GM18526 (cell line): Measurements from ENCODE around the gene SHROOM3.

ENCODE experiments used
- POLR2A ChIP-seq: IDR thresholded peaks from 3 replicates; pipeline ENCODE4 v1.6.1; 2011; ENCODE audit not compliant: insufficient read length; ENCODE audit errors: extremely low read depth

Gene SHROOM3

DNA sequence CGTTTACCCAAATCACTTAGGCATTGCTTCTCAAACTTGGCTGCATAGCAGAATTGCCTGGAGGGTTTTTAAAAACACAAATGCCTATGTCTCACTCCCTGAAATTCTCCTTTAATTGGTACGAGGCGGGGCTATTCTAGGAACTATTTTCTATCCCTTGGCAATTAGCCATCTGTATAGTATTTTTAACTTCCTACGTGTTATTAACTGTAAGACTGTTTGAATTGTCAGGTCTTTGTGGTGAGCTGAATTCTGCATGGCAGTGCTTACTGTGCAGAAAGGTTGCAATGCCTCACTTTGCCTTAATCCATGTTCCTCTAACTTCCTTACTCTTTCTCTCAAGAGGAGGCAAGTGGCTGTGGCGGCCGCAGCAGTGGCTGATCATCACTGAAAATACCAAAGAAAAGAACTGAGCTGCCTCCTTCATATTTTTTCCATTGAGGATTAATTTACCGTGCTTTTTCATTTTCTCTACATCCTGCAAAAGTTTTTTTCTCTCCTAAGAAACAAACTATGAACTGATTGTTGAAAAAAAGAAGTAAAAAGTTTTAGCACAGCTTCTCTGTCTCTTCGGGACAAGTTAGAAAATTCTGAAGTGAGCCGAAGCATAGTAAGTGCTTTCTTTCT, at the start of gene SHROOM3:
Gene SHROOM3, plus strand, starts transcription at position 329 of the 627 bp plus-strand sequence. CDS start 824 bp downstream, outside the sequence.
- no peak for TF ChIP-seq POLR2A

DNA sequence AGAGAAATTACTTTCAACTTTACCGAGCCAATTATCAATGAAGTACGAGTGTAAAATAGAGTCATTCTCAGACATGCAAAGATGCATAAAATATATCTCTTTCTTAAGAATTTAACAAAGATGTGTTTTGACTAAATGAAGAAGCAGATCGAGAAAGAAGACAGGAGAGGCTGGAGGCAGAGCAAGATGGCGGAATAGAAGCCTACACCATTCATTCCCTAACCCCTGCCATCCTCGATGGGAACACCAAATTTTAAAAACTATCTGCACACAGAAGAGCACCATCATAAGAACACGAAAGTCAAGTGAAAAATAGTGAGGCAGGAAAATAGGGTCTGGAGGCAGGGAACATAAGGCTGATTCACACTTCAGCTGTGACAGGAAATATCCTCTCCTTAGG, 49.1 kb upstream of the SHROOM3 start:
- no peak for TF ChIP-seq POLR2A

DNA sequence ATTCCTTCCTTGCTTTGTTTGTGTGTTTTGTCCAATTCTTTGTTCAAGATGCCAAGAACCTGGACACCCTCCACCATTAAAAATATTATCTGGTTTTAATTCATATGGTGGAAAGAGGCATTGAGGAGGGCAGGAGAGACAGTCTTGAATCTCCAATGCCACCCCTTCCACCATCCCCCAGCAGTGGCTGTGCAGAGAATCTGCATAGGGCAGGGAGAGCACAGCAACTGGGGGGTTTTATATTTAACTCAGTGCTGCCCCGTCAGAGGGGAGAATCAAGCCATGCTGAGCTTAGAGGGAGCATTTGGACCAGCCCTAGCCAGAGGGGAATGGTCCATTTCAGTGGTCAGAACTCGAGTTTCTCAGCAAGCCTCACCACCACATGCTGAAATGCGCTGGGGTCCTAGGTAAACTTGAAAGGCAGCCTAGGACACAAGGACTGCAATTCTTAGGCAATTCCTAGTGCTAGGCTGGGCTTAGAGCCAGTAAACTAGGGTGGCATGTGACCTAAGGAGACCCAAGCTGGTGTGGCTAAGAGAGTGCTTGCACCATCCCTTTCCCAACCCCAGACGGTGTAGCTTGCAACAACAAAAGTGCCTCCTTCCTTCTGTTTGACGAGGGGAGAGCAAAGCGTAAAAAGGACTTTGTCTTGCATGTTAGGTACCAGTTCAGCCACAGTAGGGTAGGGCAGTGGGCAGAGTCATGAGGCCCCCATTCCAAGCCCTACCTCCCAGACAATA, 48.3 kb upstream of the SHROOM3 start:
- no peak for TF ChIP-seq POLR2A

DNA sequence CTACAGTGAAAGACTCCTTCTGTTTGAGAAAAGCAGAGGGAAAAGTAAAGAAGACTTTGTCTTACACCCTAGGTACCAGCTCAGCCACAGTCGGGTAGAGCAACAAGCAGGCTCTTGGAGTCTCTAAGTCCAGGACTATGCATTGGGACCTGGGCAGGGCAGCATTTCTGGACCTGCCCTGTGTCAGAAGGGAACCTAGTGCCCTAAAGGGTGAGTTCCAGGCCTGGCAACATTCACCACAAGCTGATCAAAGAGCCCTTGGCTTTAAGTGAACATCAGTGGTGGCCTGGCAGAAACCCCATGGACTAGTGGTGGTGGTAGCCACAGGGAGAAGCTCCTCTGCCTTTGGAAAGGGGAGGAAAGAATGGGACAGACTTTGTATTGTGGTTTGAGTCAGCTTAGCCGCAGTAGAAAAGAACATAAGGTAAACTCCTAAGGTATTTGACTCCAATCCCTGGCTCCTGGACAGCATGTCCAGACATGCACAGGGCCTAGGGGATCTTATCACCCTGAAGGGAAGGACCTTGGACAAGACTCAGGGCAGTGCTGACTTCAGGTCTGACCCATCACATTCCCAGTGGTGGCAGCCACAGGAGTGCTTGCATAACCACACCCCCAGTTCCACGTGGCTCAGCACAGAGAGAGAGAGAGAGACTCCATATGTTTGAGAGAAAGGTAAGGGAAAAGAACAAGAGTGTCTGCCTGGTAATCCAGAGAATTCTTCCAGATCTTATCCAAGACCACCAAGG, 46.7 kb upstream of the SHROOM3 start:
- no peak for TF ChIP-seq POLR2A

DNA sequence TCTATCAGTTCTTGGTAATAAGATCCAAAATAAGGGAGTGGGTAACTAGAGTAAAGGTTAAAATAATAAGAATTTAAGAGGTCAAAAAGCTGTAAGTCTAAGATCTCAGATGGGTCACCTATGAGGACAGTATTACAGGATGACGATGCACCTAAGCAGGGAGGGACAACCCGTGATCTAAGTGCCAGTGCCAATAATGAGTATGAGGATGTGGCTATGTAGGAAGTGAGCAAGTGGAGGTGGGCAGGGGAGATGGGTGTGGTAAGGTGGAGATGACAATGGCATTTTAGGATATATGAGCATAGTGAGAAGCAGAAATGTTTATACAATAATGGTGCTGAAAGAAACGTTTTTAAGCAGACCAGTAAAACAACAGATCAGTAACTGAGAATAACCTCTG, 33.4 kb upstream of the SHROOM3 start:
- no peak for TF ChIP-seq POLR2A

DNA sequence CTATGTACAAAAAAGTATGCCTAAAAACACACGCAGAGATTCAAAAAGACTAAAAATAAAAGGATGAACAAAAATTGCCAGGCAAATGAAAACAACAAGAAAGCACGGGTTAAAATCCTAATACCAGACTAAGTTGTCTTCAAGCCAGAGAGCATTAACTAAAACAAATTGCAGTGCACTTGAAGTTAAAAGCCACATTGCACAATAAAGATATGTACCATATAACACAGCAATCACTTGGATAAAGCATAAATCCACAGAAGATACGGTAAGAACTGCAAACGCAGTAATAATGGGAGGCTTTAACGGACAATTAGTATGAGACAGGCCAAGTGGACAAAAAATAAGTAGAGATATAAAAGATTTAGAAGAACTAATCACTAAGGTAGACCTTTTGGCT, 28.9 kb upstream of the SHROOM3 start:
- no peak for TF ChIP-seq POLR2A

DNA sequence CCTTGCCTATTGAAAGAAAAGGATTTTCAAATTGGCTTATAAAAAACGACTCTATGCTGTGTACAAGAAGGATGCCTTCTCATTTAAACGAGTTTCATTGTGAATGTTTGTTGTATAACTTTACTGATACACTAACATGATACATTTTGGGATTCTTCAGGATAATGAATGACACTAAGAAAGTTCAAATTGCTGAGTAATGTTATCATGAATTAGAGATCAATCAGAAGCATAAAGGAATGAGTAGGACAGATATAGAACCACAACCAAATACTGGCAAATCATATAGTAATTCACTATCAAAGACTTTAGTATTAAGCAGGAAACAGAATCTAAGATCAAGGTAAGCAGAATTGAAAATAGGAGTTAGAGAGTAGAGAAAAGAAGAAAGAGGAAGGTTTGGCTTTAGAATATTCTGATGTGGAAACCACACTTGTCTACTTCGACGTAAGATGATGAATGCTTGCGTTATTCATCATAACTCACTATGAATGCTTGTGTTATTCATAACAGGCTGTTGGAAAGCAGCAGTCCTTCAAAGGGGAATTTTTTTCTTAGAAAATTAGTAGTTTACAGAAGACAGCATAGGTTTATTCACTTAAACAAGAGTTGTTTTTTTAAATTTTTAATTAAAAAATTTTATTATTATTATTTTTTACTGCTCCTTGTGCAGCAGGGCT, 27.4 kb upstream of the SHROOM3 start:
- no peak for TF ChIP-seq POLR2A

DNA sequence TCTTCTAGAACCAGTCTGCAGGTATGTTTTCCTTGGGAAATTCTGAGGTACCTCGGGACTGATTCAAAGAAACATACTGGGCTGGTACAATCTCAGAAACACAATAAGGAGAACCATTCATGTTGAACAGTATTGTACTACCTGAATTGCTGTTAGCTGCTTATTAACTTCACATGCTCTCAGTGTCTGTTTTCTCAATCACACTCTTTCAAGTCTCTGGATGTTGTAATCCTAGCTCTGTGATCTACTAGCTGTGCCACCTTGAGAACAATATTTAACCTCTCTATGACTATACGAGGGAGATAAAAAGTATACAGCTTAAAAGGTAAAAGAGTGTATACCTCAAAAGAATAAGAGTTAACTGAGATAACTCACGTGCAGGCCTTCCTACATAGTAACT, 24.4 kb upstream of the SHROOM3 start:
- TF ChIP-seq POLR2A, result no peak

DNA sequence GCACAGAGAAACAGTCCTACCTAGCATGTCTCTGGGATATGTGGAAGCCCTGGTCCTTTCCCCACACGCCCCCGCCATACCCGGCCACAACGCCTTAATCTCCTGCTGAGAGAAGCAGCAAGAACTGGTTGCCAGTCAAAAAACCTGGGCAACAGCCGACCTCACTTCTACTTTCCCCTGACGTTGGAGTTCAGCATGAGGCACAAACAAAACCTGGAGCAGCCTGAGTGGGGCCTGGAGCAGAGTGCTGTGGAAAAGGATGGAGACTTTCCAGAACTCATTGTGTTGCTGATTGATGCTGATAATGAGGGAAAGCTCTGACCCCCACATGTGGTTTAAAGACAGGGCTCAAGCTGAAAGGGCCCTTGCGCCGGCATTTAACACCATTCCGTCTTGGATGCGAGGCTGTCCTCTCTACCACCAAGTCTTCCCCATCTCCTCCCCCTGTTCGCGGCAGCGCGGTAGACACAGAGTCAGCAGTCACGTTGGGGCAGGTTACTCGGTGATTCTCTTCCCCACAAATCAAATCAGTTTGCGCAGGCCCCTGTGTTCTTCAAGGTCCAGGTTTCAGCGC, 14.8 kb upstream of the SHROOM3 start:
- TF ChIP-seq POLR2A, result no peak

DNA sequence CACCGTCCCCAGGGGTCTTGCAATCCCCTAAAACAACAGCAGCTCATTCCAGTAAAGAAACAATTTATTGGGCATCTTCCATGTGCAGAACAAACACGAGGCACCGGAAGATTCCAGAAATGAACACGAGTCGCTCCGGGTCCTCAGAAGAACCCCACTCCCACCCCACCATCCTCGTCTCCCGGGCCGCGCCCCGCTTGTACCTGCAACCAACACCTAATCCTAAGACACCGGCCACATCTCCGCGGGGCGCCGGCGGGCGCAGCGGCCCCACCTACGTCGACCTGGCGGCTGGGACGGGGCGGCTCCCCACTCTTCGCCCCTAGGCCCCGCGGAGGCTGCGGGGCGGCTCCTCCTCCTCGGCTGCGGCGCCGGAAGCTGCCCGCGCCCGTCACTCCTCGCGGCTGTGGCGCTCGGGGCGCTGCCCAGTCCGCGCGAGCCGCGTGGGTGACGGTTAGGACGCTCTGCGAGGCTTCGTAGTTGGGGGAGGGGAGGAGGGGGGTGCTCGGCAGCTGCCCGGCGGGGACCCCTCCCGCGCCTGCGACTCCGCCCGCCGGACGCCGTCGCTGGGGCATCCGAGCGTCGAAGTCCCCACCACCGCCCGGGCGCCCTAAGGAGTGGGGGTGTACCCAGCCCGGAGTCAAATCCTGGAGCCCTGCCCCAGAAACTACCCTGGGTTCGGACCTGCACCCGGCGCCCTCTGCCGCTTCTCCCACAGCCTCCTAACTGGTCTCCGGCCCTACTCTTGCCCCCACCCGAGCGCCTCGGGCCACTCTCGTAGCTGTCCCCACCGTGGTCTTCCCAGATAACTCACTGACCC, 14.1 kb upstream of the SHROOM3 start, which contains the start of gene CCDC158:
Gene CCDC158, minus strand, starts transcription at position 380 of the 820 bp plus-strand sequence. CDS start 17,934 bp downstream, outside the sequence.
- no peak for TF ChIP-seq POLR2A

DNA sequence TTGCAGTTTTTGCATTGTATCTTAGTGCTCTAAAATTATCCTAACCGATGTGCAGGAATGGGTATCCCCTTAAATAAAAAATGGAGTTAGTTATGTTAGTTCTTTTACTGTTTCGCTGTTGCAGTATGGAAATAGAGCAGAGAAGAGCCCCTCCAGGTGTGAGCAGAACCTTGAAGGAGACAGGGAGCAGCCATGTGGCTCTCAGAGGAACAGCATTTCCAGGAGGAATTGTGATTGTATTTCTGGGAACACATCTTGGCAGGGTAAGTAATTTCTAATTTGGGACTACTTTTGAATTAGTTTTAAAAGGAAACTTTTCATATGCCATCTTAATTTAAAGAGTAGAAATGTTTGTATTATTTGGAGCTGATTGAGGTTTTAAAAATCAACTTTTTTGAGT, 8.8 kb upstream of the SHROOM3 start:
- no peak for TF ChIP-seq POLR2A

DNA sequence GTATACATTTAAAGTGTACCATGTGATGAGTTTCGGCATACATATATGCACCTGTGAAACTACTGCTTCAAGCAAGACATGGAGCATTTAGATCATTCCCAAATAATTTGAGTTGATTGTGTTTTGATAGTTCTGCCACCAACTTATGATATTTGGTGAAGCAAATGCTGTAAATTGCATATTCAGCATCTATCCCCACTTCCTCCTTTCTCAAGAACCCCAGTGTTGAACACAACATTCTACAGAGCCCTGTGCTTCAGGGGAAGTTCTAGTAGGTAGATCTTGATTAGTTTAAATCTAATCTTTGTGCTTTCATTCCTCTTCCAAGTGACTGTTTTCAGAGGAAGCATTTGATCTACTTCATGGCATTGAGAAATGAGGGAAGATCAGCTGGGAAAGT, 5.4 kb upstream of the SHROOM3 start:
- no peak for TF ChIP-seq POLR2A

DNA sequence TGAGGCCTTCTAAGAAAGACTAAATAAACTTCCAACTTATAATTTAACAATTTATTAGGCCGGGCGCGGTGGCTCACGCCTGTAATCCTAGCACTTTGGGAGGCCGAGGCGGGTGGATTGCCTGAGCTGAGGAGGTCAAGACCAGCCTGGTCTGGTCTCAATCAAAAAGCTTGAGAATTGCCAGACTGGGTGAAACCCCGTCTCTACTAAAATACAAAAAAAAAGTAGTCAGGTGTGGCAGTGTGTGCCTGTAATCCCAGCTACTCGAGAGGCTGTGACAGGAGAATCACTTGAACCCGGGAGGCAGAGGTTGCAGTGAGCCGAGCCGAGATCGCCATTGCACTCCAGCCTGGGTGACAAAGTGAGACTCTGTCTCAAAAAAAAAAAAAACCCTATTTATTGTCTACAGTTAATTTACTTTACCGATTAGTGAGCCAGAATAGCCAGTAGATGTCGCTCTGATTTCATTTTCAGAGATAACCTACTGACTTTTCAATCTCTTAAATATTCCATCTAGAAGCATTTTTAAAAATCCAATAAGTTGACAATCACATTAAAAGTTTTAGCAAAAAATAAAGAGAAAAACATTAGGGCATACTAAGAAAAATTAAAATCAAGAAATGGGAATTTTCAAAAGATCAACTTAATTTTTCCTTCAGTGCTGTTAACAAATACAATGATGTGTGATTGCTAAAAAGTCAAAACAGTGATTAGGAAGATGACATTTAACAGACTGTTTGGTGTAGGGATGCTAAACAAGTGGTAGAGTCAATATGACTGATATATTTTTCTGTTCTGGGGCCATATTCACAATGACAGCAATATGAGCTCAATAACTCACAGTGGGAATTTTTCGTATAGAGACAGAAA, 4.3 kb upstream of the SHROOM3 start:
- no peak for TF ChIP-seq POLR2A
